ENCODE measurements around the gene CCDC148. TPM values are rescaled to one million over a fixed set of nuclear protein-coding genes. Genes with fewer than 3 reads are reported as not detected.
"Not testable (repeated sequence)": the region's sequence is repeated elsewhere in the genome, so short reads cannot be mapped to it uniquely, and the experiment has no call there.

Gene CCDC148
- total RNA-seq, 4 donors from 2014 or later = not detected

GRCh38 chr2:158317642-158318041 lies 138.9 kb downstream of the CCDC148 start:
- Histone ChIP-seq H3K4me3 (no peak overlapping the region), H3K36me3 (no peaks in the 10 kb centered on the region), H3K9me3 (no peaks in the 10 kb centered on the region), H3K27ac (no peak overlapping the region), H3K27me3 (no peaks in the 10 kb centered on the region), H3K4me1 (no peaks in the 10 kb centered on the region)
- DNase-seq = no peak
- no peak for TF ChIP-seq POLR2A (IDR thresholded peaks at IDR 0.05)
- TF ChIP-seq, protein P1, sequence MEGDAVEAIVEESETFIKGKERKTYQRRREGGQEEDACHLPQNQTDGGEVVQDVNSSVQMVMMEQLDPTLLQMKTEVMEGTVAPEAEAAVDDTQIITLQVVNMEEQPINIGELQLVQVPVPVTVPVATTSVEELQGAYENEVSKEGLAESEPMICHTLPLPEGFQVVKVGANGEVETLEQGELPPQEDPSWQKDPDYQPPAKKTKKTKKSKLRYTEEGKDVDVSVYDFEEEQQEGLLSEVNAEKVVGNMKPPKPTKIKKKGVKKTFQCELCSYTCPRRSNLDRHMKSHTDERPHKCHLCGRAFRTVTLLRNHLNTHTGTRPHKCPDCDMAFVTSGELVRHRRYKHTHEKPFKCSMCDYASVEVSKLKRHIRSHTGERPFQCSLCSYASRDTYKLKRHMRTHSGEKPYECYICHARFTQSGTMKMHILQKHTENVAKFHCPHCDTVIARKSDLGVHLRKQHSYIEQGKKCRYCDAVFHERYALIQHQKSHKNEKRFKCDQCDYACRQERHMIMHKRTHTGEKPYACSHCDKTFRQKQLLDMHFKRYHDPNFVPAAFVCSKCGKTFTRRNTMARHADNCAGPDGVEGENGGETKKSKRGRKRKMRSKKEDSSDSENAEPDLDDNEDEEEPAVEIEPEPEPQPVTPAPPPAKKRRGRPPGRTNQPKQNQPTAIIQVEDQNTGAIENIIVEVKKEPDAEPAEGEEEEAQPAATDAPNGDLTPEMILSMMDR (IDR thresholded peaks at IDR 0.05) = no peak

GRCh38 chr2:158315803-158316414 lies 140.6 kb downstream of the CCDC148 start:
- no peak for TF ChIP-seq POLR2A (IDR thresholded peaks at IDR 0.05)
- TF ChIP-seq, protein P1 (IDR thresholded peaks at IDR 0.05) = no peak
- H3K9me3 ChIP-seq = no peaks in the 10 kb centered on the region
- H3K4me1 ChIP-seq = no peaks in the 10 kb centered on the region
- DNase-seq = no peak
- H3K36me3 ChIP-seq = no peaks in the 10 kb centered on the region
- H3K27me3 ChIP-seq = no peaks in the 10 kb centered on the region
- H3K4me3 ChIP-seq = no peak overlapping the region
- no peak overlapping the region for H3K27ac ChIP-seq

DNA sequence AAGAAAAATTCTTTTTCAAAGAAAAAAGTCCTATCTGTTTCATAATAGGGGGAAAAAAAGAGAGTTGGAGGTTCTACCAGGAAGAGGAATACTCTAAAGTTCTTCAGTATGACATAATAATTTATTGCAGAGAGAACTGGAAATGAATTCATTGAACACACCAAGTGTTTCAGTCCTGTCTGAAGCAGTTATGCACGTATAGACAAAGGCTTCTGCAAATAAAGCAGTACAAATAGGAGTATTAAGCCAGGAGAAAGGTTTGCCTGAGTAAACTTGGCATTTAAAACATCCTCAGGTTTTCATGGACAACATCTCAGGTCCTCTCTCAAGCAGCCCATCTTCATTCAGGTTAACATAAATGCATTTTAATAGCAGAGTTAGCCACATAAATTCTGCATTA lies 141.6 kb downstream of the CCDC148 start:
- H3K27ac ChIP-seq = no peak overlapping the region
- no peak overlapping the region for H3K4me3 ChIP-seq
- no peaks in the 10 kb centered on the region for H3K27me3 ChIP-seq
- H3K36me3 ChIP-seq = no peaks in the 10 kb centered on the region
- no peak for DNase-seq
- no peaks in the 10 kb centered on the region for H3K4me1 ChIP-seq
- TF ChIP-seq, protein P1 (IDR thresholded peaks at IDR 0.05) = no peak
- TF ChIP-seq POLR2A (IDR thresholded peaks at IDR 0.05) = no peak
- no peaks in the 10 kb centered on the region for H3K9me3 ChIP-seq

DNA sequence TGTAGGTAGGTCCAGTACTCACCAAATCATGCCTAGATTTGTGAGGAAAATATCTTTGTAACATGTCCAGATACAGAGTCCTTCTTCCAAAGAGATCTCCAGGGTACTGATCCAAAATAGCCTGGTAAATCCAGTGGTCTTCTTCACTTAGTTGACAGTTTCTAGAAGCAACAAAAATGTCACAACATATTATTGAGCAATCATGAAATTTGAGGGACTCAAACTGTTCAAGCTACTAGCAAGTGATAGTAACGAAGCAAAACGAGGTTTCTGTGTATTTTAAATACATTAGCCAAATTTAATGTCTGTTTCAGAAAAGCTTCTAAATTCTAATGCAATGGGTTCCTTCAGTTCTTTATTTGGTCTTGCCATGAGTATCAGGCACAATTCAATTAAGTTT lies 142.8 kb downstream of the CCDC148 start:
- Histone ChIP-seq H3K4me1 (no peaks in the 10 kb centered on the region), H3K27ac (no peak overlapping the region), H3K9me3 (no peaks in the 10 kb centered on the region), H3K36me3 (no peaks in the 10 kb centered on the region), H3K27me3 (no peaks in the 10 kb centered on the region), H3K4me3 (no peak overlapping the region)
- TF ChIP-seq POLR2A (IDR thresholded peaks at IDR 0.05) = no peak
- TF ChIP-seq, protein P1 (IDR thresholded peaks at IDR 0.05) = no peak
- no peak for DNase-seq

DNA sequence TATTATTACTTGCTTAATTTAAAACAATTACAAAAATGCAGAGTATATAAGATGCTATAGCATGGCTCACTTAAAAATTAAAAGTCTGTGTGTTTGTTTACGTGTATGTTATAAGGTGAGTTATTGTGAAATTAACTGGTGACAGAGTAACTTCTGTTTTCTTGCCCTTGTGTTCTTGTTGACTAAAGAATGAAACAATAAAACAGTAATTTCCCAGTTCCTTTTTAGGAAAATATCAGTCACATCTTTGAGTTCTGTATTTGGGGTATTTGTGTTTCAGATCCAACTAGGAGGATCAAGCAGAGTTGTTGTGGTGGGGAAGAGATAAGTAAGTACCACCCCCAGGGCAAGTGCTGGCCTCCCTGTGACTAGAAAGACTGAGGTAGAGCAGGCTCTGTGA lies 143.6 kb downstream of the CCDC148 start:
- Histone ChIP-seq H3K4me1 (no peaks in the 10 kb centered on the region), H3K27me3 (no peaks in the 10 kb centered on the region)
- TF ChIP-seq POLR2A (IDR thresholded peaks at IDR 0.05) = no peak
- TF ChIP-seq, protein P1 (IDR thresholded peaks at IDR 0.05) = no peak

GRCh38 chr2:158310407-158310806 lies 146.1 kb downstream of the CCDC148 start:
- not testable (repeated sequence) for H3K27ac ChIP-seq, H3K4me3 ChIP-seq, H3K4me1 ChIP-seq, H3K36me3 ChIP-seq, H3K9me3 ChIP-seq, DNase-seq, H3K27me3 ChIP-seq

More for the DNA sequence above, 143.6 kb downstream of the CCDC148 start:
- Histone ChIP-seq H3K27ac (no peak overlapping the region), H3K36me3 (no peaks in the 10 kb centered on the region), H3K9me3 (no peaks in the 10 kb centered on the region), H3K4me3 (no peak overlapping the region)
- DNase-seq = no peak

Data from Peyer's patch (tissue), 4 donors.